Measurements from ENCODE around the gene HOXA3. TPM values are rescaled to one million over a fixed set of nuclear protein-coding genes. Genes with fewer than 3 reads are reported as not detected.

The HOXA3 gene
- total and polyA plus RNA-seq, 10 donors, result 0.51 to 6.1 (median 1.7) TPM

DNA sequence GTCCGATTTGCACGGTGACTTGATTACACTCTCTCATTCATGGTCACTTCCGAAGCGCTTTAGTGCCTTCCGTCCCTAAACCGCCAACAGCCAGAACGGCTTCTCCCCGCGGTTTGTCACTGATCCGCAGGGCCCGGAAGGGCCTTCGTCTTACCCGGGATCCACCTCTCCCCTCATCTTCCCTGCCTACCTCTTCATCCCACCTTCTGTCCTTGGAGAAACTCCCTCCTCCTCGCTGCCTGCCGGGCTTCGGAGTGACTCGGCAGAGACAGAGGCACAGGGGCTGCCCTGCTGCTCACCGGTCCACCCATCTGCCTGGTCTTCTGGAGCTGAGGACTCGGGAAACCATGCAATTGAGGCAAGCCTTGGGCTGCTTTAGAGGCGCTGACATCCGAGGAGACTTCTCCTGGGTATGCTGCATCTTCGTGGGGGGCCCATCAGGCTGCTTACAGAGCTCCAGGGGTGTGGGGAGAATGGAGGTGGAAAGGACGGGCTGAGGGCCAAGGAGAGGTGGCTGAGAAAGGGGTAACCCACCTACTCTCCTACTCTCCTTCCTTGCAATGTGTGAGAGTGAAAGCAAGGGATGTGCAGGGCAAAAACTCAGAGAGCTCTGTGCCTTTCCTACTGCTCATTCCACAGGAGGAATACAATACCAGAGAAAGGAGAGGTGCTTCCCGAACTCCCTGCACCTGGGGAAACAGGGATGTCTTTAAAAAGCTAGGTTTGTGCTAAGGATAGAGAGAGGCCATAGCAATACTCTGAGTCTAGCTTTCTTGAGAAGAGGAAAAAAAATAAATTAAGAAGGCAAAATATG, 33.7 kb upstream of the HOXA3 start:
- intact Hi-C loops (cut with DNase I; ENCODE audit: low total_unique reads), result loop anchor here (10.0 kb wide), 1 partner anchor 1331 kb away; no protein-coding TSS in a partner anchor
- WGBS, 5 donors, result 6 to 9% (median 7%) methylated on average over 23 to 24 of the region's 24 CpGs
- peak; percentile 58 for DNase-seq
- TF ChIP-seq, protein P1, sequence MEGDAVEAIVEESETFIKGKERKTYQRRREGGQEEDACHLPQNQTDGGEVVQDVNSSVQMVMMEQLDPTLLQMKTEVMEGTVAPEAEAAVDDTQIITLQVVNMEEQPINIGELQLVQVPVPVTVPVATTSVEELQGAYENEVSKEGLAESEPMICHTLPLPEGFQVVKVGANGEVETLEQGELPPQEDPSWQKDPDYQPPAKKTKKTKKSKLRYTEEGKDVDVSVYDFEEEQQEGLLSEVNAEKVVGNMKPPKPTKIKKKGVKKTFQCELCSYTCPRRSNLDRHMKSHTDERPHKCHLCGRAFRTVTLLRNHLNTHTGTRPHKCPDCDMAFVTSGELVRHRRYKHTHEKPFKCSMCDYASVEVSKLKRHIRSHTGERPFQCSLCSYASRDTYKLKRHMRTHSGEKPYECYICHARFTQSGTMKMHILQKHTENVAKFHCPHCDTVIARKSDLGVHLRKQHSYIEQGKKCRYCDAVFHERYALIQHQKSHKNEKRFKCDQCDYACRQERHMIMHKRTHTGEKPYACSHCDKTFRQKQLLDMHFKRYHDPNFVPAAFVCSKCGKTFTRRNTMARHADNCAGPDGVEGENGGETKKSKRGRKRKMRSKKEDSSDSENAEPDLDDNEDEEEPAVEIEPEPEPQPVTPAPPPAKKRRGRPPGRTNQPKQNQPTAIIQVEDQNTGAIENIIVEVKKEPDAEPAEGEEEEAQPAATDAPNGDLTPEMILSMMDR (IDR thresholded peaks at IDR 0.05 in 8 of 11, conservative IDR thresholded peaks at IDR 0.05 in 3 of 11), result no peak
- TF ChIP-seq POLR2AphosphoS5 (IDR thresholded peaks at IDR 0.05), result no peak
- no peak for TF ChIP-seq POLR2A (IDR thresholded peaks at IDR 0.05)
- Histone ChIP-seq H3K27me3 (replicated peaks in 1 of 7) (peaks cover 42 to 100% (median 99%) of the 10 kb centered on the region in 7 donors), H3K9me3 (no peaks in the 10 kb centered on the region), H3K4me1 (peaks cover 26 to 67% (median 54%) of the 10 kb centered on the region in 6 donors), H3K4me3 (peak overlapping the region in 1 of 8 donors; percentile 67), H3K27ac (no peak overlapping the region), H3K36me3 (no peaks in the 10 kb centered on the region)

DNA sequence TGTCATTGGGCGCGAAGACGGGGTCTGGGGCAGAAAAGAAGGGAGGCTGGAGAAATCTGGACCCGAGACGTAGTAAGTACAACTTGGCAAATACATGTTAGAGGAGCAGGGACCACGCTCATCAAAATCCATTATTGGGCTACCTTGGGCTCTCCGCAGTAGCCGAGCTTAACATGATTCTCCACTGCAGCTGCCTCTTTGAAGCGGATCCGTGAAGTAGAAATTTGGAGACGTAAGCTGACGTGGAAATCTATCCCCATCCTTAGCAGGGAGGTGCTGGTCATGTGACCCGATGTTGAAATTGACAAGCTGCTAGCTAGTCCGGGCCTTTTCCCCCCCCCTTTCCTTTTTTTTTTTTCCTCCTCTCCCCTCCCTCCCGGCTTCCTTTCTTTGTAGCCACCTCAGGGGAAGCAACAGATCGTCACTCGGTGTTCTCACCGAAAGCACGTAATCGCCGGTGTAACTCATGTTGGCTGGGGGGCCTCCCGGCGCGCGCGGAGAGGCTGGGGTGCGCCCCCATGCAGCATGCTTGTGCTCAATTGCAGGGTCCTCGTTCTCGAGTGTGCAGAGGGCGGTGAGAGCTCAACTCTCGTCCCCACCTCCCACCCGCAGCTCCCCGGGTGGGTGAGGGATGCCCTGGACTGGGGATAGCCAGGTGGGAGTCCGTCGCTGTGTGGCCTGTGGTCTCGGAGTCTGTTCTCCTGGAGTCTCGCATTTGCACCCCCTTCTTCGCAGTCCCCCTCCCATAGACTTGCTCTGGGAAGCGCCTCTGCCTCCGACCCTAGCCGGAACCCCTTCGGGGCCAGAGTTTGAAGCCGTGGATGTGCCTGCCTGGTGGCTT, 32.9 kb upstream of the HOXA3 start, which contains the start of gene HOXA11:
HOXA11 (minus strand) TSS at position 220 of the 841 bp plus-strand sequence; CDS start at position 132, 88 bp downstream.
- TF ChIP-seq POLR2A (IDR thresholded peaks at IDR 0.05), result no peak
- no peak for TF ChIP-seq POLR2AphosphoS5 (IDR thresholded peaks at IDR 0.05)
- TF ChIP-seq, protein P1 (IDR thresholded peaks at IDR 0.05 in 8 of 11, conservative IDR thresholded peaks at IDR 0.05 in 3 of 11), result no peak
- DNase-seq, result peak; percentile 63
- intact Hi-C loops (cut with DNase I; ENCODE audit: low total_unique reads), result loop anchor here (10.0 kb wide), 1 partner anchor 1330 kb away; no protein-coding TSS in a partner anchor
- no peak within 1 kb of the TSS for H3K27ac ChIP-seq
- H3K27me3 ChIP-seq (replicated peaks in 1 of 7), result peaks cover 42 to 100% (median 99%) of the 10 kb centered on the region in 7 donors
- H3K4me3 ChIP-seq, result peak within 1 kb of the TSS in 7 of 8 donors; percentile 17 to 67 (median 35)
- H3K36me3 ChIP-seq, result no peaks in the 10 kb centered on the region
- WGBS, 5 donors, result 3 to 8% (median 6%) methylated on average over 42 to 43 of the region's 43 CpGs
- peaks cover 26 to 68% (median 56%) of the 10 kb centered on the region in 6 donors for H3K4me1 ChIP-seq
- H3K9me3 ChIP-seq, result no peaks in the 10 kb centered on the region

DNA sequence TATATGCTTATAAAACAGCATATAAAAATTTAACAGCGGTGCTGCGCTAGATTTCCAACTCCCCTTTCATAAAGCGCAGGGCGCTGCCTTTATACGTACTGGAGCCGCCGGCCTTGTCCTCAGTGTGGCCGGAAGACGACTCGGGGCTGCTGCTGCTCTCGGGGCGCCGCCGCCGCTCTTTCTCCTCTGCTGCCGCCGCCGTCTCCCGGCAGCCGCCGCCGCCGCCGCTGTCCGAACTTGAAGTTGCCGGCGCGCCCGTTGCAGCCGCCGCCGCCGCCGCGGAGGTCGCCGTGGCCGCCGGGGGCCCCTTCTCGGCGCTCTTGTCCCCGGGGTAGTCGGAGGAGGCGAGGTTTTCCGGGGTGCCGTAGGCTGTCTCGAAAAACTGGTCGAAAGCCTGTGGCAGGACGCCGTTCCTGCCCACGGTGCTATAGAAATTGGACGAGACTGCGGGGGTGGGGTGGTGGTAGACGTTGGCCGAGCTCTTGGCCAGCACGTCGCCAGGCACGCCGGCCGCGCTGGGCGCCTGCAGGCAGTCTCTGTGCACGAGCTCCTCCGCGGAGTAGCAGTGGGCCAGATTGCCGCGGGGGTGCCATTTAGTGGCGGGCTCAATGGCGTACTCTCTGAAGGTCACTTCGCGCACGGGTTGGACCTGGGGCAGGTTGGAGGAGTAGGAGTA, 32.1 kb upstream of the HOXA3 start:
- no peak for TF ChIP-seq POLR2A (IDR thresholded peaks at IDR 0.05)
- TF ChIP-seq POLR2AphosphoS5 (IDR thresholded peaks at IDR 0.05), result peak; percentile 11 to 59 (median 42)
- TF ChIP-seq, protein P1 (IDR thresholded peaks at IDR 0.05 in 8 of 11, conservative IDR thresholded peaks at IDR 0.05 in 3 of 11), result no peak
- peak; percentile 75 for DNase-seq
- Histone ChIP-seq H3K4me1 (peaks cover 30 to 73% (median 63%) of the 10 kb centered on the region in 6 donors), H3K27me3 (replicated peaks in 1 of 7) (peaks cover 43 to 100% (median 99%) of the 10 kb centered on the region in 7 donors), H3K4me3 (peak overlapping the region in 7 of 8 donors; percentile 17 to 67 (median 35)), H3K36me3 (no peaks in the 10 kb centered on the region), H3K9me3 (no peaks in the 10 kb centered on the region), H3K27ac (no peak overlapping the region)
- intact Hi-C loops (cut with DNase I; ENCODE audit: low total_unique reads), result loop anchor here (10.0 kb wide), 1 partner anchor 1330 kb away; no protein-coding TSS in a partner anchor
- 2 to 12% (median 3%) methylated on average over 9 to 72 of the region's 72 CpGs for WGBS, 5 donors

Measured in spleen (tissue), 11 donors.